ENCODE results near the gene NELL1.

The NELL1 gene

GRCh38 chr11:21427726-21428125 is 758.3 kb downstream of the NELL1 start:
- TF ChIP-seq CTCF (IDR thresholded peaks at IDR 0.05; ENCODE audit: insufficient read depth, low read length, poor library complexity, severe bottlenecking), result no peak
- H3K4me3 ChIP-seq (replicated peaks; ENCODE audit: low read depth, low read length), result no peak overlapping the region
- no peak for DNase-seq (ENCODE audit: extremely low read depth, insufficient read length)

GRCh38 chr11:21428796-21429195 is 759.4 kb downstream of the NELL1 start:
- Histone ChIP-seq H3K36me3 (ENCODE audit: control insufficient read depth, insufficient read depth, low read length) (no peaks in the 10 kb centered on the region), H3K4me3 (replicated peaks; ENCODE audit: low read depth, low read length) (no peak overlapping the region), H3K27me3 (replicated peaks; ENCODE audit: control insufficient read depth, insufficient read depth, low read length) (no peaks in the 10 kb centered on the region)
- no peak for DNase-seq (ENCODE audit: extremely low read depth, insufficient read length)
- no peak for TF ChIP-seq CTCF (IDR thresholded peaks at IDR 0.05; ENCODE audit: insufficient read depth, low read length, poor library complexity, severe bottlenecking)

More at GRCh38 chr11:21427726-21428125, 758.3 kb downstream of the NELL1 start:
- Histone ChIP-seq H3K36me3 (ENCODE audit: control insufficient read depth, insufficient read depth, low read length) (no peaks in the 10 kb centered on the region), H3K27me3 (replicated peaks; ENCODE audit: control insufficient read depth, insufficient read depth, low read length) (no peaks in the 10 kb centered on the region)

DNA sequence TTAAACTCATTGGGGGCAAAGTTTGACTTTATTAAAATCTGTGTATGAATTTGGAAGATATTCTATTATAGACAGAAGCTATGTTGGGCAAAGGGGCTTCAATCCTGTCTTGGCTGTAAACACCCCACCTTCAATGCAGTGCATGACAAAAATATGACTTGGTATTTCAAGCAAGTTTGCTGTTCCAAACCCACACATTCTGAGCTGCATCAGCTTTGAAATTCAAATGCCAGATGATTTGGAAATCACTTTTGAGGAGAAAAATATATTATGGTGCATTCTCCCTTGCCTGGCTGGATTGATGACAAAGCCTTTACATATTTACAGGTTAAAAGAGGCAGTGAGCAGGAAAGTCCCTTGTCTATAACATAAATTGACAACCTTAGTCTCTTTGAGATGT is 760.0 kb downstream of the NELL1 start:
- Histone ChIP-seq H3K27me3 (replicated peaks; ENCODE audit: control insufficient read depth, insufficient read depth, low read length) (no peaks in the 10 kb centered on the region), H3K36me3 (ENCODE audit: control insufficient read depth, insufficient read depth, low read length) (no peaks in the 10 kb centered on the region), H3K4me3 (replicated peaks; ENCODE audit: low read depth, low read length) (no peak overlapping the region)
- DNase-seq (ENCODE audit: extremely low read depth, insufficient read length), result no peak
- TF ChIP-seq CTCF (IDR thresholded peaks at IDR 0.05; ENCODE audit: insufficient read depth, low read length, poor library complexity, severe bottlenecking), result no peak

DNA sequence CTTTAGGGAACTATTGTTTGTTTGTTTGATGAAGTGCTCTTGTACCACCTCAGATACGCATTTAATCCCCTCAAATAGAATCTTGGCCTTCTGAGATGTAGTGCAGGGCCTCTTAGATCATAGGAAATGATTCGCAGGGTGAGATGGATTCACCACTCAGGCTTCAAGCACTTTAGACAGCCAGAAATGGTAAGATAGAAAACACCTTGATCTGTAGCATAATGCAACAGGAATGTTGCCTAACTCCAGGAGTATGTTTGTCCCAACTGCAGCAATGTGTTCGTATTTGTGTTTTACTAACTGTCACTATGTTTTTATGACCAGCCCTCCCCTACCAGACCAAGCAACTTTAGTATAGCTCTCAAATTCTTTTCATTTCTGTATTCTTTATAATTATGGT is 761.2 kb downstream of the NELL1 start:
- Histone ChIP-seq H3K36me3 (ENCODE audit: control insufficient read depth, insufficient read depth, low read length) (no peaks in the 10 kb centered on the region), H3K27me3 (replicated peaks; ENCODE audit: control insufficient read depth, insufficient read depth, low read length) (no peaks in the 10 kb centered on the region), H3K4me3 (replicated peaks; ENCODE audit: low read depth, low read length) (no peak overlapping the region)
- no peak for DNase-seq (ENCODE audit: extremely low read depth, insufficient read length)
- no peak for TF ChIP-seq CTCF (IDR thresholded peaks at IDR 0.05; ENCODE audit: insufficient read depth, low read length, poor library complexity, severe bottlenecking)

DNA sequence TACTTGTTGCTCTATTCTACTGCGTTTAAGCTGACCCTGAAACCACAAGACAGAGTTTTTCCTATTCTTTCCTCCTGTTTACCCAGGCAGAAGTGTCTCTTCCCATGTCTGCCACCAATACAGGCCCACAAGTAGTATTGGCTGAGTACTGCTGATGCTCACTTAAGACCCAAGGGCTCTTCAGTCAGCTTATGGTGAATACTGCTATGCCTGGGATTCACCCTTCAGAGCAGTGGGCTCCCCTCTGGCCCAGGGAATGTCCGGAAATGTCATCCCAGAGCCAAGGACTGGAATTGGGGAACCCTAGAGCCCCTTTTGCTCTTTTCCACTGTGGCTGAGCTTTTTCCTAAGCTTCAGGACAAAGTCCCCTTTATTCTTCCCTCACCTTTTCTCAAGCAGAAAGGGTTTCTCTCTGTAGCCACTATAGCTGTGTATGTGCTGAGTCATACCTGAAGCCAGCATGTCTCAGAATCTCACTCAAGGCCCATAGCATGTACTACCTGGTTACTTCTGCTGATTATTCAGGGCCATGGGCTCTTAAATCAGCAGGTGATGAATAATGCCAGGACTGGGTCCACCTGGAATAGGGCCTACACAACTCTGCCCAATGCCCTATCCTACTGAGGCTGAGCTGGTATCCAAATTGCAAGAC is 777.7 kb downstream of the NELL1 start:
- DNase-seq (ENCODE audit: extremely low read depth, insufficient read length), result no peak
- Histone ChIP-seq H3K4me3 (replicated peaks; ENCODE audit: low read depth, low read length) (no peak overlapping the region), H3K27me3 (replicated peaks; ENCODE audit: control insufficient read depth, insufficient read depth, low read length) (no peaks in the 10 kb centered on the region), H3K36me3 (ENCODE audit: control insufficient read depth, insufficient read depth, low read length) (no peaks in the 10 kb centered on the region)
- no peak for TF ChIP-seq CTCF (IDR thresholded peaks at IDR 0.05; ENCODE audit: insufficient read depth, low read length, poor library complexity, severe bottlenecking)

- H3K27me3 ChIP-seq (replicated peaks; ENCODE audit: control insufficient read depth, insufficient read depth, low read length), result no peaks in the 10 kb centered on the region
- H3K4me3 ChIP-seq (replicated peaks; ENCODE audit: low read depth, low read length), result no peak overlapping the region
- DNase-seq (ENCODE audit: extremely low read depth, insufficient read length), result no peak
- H3K36me3 ChIP-seq (ENCODE audit: control insufficient read depth, insufficient read depth, low read length), result no peaks in the 10 kb centered on the region
- no peak for TF ChIP-seq CTCF (IDR thresholded peaks at IDR 0.05; ENCODE audit: insufficient read depth, low read length, poor library complexity, severe bottlenecking)
These were observed 778.5 kb downstream of the NELL1 start for GRCh38 chr11:21447871-21448270.

Measured in GM06990 (cell line).